SU-DHL-6 (cell line): ENCODE measurements around the gene MEIS3.

Source experiments
- H2AFZ ChIP-seq: fragments of 200-600 bp; sonication (generic); 2 replicates; pipeline ENCODE4 v1.6.1; 2014; ENCODE audit warnings: low read depth, mild to moderate bottlenecking, moderate library complexity, mixed read lengths, antibody characterized with exemption, low read length; ENCODE audit not compliant: severe bottlenecking
- H3F3A ChIP-seq: fragments of 200-600 bp; shearing (Covaris generic); 2 replicates; pipeline ENCODE4 v1.6.0; 2016; ENCODE audit warnings: antibody characterized with exemption, mild to moderate bottlenecking; ENCODE audit not compliant: insufficient read depth
- H3K27ac ChIP-seq: fragments of 200-600 bp; sonication (generic); 2 replicates; pipeline ENCODE4 v1.5.1; 2016; ENCODE audit warnings: low read depth, mild to moderate bottlenecking, low read length, moderate library complexity, mixed read lengths
- H3K27me3 ChIP-seq: fragments of 200-600 bp; sonication (generic), shearing (Covaris generic); 2 replicates; pipeline ENCODE4 v1.6.0; 2014; ENCODE audit warnings: mild to moderate bottlenecking, low read length
- H3K36me3 ChIP-seq: fragments of 200-600 bp; sonication (generic); 2 replicates; pipeline ENCODE4 v1.6.1; 2014; ENCODE audit warnings: mild to moderate bottlenecking, low read length, mixed read lengths
- H3K4me2 ChIP-seq: fragments of 300-600, 200-600 bp; shearing (Covaris generic), sonication (generic); 2 replicates; pipeline ENCODE4 v1.6.0; 2014; ENCODE audit warnings: low read length, low read depth, mild to moderate bottlenecking; ENCODE audit not compliant: poor library complexity, severe bottlenecking
- H3K4me3 ChIP-seq: fragments of 200-600 bp; sonication (generic); 2 replicates; pipeline ENCODE4 v1.5.1; 2014; ENCODE audit warnings: antibody characterized with exemption, low read length, mild to moderate bottlenecking, mixed read lengths; ENCODE audit not compliant: insufficient read depth, poor library complexity, severe bottlenecking
- H3K79me2 ChIP-seq: fragments of 200-600 bp; sonication (generic); 2 replicates; pipeline ENCODE4 v1.6.1; 2014; ENCODE audit warnings: mild to moderate bottlenecking, low read length, moderate library complexity; ENCODE audit not compliant: insufficient read depth
- H3K9ac ChIP-seq: fragments of 200-600 bp; sonication (generic); 2 replicates; pipeline ENCODE4 v1.7.0; 2014; ENCODE audit warnings: mild to moderate bottlenecking, low read length
- H3K9me2 ChIP-seq: fragments of 200-600 bp; sonication (generic); replicated peaks from 2 replicates; pipeline ENCODE4 v1.6.1; 2014; ENCODE audit warnings: low read length; ENCODE audit not compliant: insufficient read depth
- H3K9me3 ChIP-seq: fragments of 200-600 bp; sonication (generic); 2 replicates; pipeline ENCODE4 v1.6.1; 2014; ENCODE audit warnings: low read length, mixed read lengths; ENCODE audit not compliant: insufficient read depth
- H4K20me1 ChIP-seq: fragments of 200-600 bp; sonication (generic); 2 replicates; pipeline ENCODE4 v1.6.1; 2014; ENCODE audit warnings: low read depth, mild to moderate bottlenecking, antibody characterized with exemption, low read length, moderate library complexity, mixed read lengths
- CTCF ChIP-seq: fragments of 200-600 bp; sonication (generic); IDR thresholded peaks from one replicate; pipeline ENCODE4 v1.5.1; 2017; ENCODE audit warnings: antibody characterized with exemption, mild to moderate bottlenecking, low read length, moderate library complexity; ENCODE audit not compliant: insufficient read depth, poor library complexity, severe bottlenecking
- EZH2phosphoT487 ChIP-seq: fragments of 200-600 bp; sonication (generic), shearing (Covaris generic); conservative IDR thresholded peaks from 2 replicates; pipeline ENCODE4 v1.6.1; 2018; ENCODE audit warnings: mild to moderate bottlenecking, antibody characterized with exemption, low read length, moderate library complexity, mixed read lengths

MEIS3 gene

GRCh38 chr19:47356900-47357299 lies 62.4 kb downstream of the MEIS3 start:
- no peaks in the 10 kb centered on the region for H4K20me1 ChIP-seq
- H3K9me3 ChIP-seq = no peaks in the 10 kb centered on the region
- no peaks in the 10 kb centered on the region for H3K36me3 ChIP-seq
- H3K9ac ChIP-seq = no peak overlapping the region
- no peak overlapping the region for H3K4me2 ChIP-seq
- H3K4me3 ChIP-seq = no peak overlapping the region
- H2AFZ ChIP-seq = no peak overlapping the region
- TF ChIP-seq CTCF = no peak
- no peak for TF ChIP-seq EZH2phosphoT487
- H3F3A ChIP-seq = no peaks in the 10 kb centered on the region
- no peak overlapping the region for H3K27ac ChIP-seq
- H3K9me2 ChIP-seq = no peaks in the 10 kb centered on the region
- peaks cover 13% of the 10 kb centered on the region; the same call in 1 of the 2 replicates for H3K79me2 ChIP-seq
- no peaks in the 10 kb centered on the region for H3K27me3 ChIP-seq

- no peaks in the 10 kb centered on the region for H3K9me2 ChIP-seq
- no peaks in the 10 kb centered on the region for H3K36me3 ChIP-seq
- H3K27ac ChIP-seq = no peak overlapping the region
- H3K9ac ChIP-seq = no peak overlapping the region
- no peak overlapping the region for H3K4me2 ChIP-seq
- no peaks in the 10 kb centered on the region for H4K20me1 ChIP-seq
- H3K27me3 ChIP-seq = no peaks in the 10 kb centered on the region
- H3F3A ChIP-seq = no peaks in the 10 kb centered on the region
- H3K79me2 ChIP-seq = peaks cover 38% of the 10 kb centered on the region
- no peak overlapping the region for H2AFZ ChIP-seq
- H3K9me3 ChIP-seq = no peaks in the 10 kb centered on the region
- TF ChIP-seq CTCF (no peak), EZH2phosphoT487 (no peak)
- no peak overlapping the region for H3K4me3 ChIP-seq
These were observed 66.0 kb downstream of the MEIS3 start for GRCh38 chr19:47353307-47353712.
